Neural progenitor cell (in vitro differentiated cells): ENCODE results near the gene UBFD1.

Source experiments
- EZH2 ChIP-seq: fragments of 200-600 bp; sonication (generic); IDR thresholded peaks from 2 replicates; pipeline ENCODE4 v1.6.1; 2017; ENCODE audit warnings: antibody characterized with exemption, mild to moderate bottlenecking, moderate library complexity
- TF ChIP-seq, protein P1 (sequence below): fragments of 200-600 bp; sonication (generic); IDR thresholded peaks from 2 replicates; pipeline ENCODE4 v1.5.1; 2017; ENCODE audit warnings: antibody characterized with exemption, mild to moderate bottlenecking

DNA sequence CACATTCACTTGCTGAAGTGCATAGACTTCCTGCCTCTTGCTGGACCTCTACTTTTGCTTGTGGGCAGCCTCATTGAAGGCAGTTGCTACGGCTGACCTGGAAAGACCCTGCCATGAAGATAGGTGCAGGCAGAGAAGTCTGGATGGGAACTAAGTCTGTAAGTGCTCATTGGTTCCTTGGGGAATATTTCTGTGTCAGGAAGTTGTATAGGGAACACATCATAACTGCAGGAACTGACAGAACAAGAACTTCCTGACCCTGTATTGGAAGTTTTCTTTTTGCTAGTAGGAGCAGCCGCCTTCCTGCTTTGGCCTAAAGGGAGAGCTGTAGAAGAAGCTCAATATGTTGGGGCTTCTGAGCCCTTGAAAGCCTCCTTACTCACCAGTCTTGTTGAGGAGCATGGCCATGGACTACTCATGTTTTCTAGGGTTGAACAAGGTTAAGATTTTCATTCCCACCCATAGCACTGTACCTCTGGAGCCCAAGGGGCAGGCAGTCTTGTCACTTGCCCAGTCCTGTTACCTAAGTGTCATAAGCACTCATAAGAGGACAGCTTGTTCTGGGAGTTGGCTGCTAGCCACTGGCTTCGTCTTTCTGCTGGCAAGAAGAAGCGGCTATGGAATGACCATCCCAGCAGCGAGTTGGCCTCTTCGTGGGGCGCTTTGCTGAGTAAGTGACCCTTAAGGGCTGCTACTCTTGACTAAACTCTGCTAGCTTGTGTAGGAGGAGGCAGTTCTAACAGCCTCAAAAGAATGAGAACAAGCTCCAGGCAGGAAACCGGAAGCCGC is 7.2 kb downstream of the UBFD1 start:
- no peak for TF ChIP-seq EZH2
- TF ChIP-seq, protein P1, sequence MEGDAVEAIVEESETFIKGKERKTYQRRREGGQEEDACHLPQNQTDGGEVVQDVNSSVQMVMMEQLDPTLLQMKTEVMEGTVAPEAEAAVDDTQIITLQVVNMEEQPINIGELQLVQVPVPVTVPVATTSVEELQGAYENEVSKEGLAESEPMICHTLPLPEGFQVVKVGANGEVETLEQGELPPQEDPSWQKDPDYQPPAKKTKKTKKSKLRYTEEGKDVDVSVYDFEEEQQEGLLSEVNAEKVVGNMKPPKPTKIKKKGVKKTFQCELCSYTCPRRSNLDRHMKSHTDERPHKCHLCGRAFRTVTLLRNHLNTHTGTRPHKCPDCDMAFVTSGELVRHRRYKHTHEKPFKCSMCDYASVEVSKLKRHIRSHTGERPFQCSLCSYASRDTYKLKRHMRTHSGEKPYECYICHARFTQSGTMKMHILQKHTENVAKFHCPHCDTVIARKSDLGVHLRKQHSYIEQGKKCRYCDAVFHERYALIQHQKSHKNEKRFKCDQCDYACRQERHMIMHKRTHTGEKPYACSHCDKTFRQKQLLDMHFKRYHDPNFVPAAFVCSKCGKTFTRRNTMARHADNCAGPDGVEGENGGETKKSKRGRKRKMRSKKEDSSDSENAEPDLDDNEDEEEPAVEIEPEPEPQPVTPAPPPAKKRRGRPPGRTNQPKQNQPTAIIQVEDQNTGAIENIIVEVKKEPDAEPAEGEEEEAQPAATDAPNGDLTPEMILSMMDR, result no peak
